NCI-H510A treated with DMSO at 0.1 percent for 48 hours (cell line): ENCODE results near the gene ZKSCAN3.
"Not testable (repeated sequence)": the region's sequence is repeated elsewhere in the genome, so short reads cannot be mapped to it uniquely, and the experiment has no call there.

Experiments
- DNase-seq: peaks from one replicate; lab custom pipeline; 2025; lab: John Stamatoyannopoulos, UW

ZKSCAN3 gene

DNA sequence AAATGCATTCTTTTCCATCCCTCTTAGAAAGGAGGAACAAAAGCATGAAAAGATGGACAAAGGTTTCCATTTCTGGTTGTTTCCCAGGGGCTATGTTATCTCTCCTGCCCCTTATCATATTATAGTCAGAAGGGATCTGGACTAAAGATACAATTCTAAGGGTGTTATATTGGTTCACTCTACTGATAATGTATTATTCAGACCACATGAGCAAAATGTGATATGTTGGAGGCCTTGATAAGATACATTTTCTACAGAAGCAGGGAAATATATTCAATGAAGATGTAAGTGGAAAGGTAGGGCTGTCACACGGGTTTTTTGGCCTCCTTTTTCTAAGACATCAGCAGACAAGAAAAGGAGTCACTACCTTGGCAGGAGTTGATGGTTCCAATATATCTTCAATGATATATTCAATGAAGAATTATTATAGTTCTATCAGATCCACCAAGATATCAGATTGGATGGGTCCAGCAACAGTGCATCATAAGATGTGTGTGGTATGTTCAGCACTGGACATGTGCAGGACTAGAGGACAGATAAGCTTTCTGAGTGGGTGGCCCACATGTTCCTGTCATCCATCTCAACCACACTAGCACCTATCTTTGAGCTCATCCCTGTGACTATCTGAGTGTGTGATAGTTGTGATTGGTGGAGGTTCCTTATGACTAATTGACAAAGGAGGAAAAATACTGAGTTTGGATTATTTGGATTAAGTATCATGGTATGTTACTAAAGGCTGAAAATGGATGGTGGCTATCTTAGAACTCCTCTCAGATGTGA, 5.7 kb upstream of the ZKSCAN3 start:
- DNase-seq: no peak

- no peak for DNase-seq
Measured at GRCh38 chr6:28345201-28345600, 4.5 kb upstream of the ZKSCAN3 start.

GRCh38 chr6:28347119-28347518, 2.6 kb upstream of the ZKSCAN3 start:
- no peak for DNase-seq

DNA sequence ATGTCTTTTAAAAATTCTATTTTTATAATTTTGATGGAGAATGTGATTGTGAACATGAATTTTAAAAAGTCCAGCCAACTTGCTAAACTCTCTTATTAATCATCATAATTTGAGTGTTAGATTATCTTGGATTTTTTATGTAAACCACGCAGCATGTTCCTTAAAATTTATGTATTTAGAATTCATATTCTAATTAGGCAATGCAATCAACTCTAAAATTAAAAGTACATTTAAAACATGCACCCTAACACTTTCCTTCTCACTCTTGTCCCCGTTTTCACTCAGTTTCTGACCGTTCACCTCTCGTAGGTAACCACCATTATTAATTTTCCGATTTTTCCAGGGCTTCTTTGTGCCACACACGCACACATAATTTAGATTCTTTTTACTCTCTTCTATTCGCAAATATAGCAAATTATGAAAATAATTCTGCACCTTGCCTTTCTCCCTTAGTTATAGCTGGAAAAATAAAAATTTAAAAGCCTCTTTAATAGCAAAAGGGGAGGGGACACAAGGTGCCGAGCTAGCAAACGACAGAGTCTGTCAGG, 329 bp upstream of the ZKSCAN3 start:
- DNase-seq: no peak

DNA sequence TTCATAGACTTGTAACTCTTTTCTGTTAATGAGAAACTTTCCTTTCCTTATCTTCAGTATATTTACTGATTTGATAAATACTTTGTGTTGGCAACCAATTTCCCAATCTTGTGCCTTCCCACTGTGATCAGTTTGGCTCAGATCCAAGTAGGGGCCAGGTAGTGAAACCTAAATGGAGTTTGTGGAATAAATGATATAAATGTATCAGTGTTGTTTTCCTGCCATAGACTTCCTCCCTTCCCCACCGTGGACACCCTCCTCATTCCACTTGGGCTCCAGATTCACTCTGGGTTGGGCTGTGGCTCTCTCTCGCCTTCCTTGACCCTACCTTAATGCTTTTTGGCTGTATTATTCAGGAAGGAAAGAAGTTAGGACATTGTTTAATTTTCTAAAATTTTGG, 1.3 kb downstream of the ZKSCAN3 start:
- peak; percentile 8 for DNase-seq

- DNase-seq: no peak
Measured at GRCh38 chr6:28351493-28351925, 1.8 kb downstream of the ZKSCAN3 start.

- no peak for DNase-seq
Measured at GRCh38 chr6:28353356-28353755, 3.6 kb downstream of the ZKSCAN3 start.

DNA sequence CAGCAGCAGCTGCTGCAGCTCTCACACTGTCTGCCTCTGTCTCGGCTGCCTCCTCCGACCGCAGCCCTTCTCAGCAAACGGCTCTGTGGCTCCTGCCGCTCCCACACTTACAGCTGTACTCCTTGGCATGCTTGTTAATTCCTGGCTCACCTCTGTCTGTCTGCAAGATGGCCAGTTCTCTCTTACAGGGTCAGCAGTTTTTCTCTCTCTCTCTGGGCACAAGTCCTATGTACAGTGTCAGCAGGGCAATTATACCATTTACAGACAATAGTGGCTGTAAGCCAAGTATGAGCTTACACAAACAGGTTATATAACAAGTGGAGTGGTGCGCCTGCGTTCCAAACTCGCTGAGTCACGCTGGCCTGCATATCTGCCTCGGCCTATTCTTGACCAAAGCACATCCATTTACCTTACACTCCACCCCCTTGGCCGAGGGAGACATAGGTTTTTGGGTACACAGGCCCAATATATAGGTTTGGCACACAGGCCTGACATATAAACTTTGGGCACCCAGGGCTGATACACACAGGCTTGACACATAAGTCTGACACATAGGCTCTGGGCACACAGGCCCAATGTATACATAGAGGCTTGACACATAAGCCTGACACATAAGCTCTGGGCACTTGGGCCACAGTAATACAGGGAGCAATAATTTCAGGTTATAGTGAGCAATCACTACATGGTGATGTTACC, 4.4 kb downstream of the ZKSCAN3 start:
- DNase-seq: peak; percentile 44

- no peak for DNase-seq
Measured at GRCh38 chr6:28354688-28355554, 5.2 kb downstream of the ZKSCAN3 start.

- DNase-seq: peak; percentile 90
Measured at GRCh38 chr6:28355743-28356665, 6.3 kb downstream of the ZKSCAN3 start.

DNA sequence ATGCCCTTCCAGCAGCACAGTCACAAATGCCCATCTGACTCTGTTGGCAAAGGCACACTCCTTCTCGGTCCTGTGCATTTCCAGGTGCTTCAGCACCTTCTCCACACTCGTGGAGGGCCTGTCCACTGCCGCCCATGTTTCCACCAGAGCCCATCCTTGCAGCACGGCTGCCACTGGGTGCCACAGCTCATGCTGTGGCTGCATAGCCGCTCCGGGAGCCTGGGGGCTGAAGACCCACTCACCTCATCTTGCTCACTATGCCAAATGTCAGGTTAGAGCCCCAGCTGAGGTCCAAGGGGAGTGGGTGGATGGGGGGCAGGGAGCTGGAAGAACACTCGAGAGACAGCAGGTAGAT, 6.9 kb downstream of the ZKSCAN3 start:
- DNase-seq: no peak

GRCh38 chr6:28357036-28357435, 7.3 kb downstream of the ZKSCAN3 start:
- no peak for DNase-seq

DNA sequence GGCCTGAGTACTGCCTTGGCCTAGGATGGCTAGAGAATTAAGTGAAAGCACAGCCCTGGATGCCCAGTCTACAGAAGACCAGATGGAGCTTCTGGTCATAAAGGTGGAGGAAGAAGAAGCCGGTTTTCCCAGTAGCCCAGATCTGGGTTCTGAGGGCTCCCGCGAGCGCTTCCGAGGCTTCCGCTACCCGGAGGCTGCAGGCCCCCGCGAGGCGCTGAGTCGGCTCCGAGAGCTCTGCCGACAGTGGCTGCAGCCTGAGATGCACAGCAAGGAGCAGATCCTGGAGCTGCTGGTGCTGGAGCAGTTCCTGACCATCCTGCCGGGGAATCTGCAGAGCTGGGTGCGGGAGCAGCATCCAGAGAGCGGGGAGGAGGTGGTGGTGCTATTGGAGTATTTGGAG, 9.8 kb downstream of the ZKSCAN3 start:
- not testable (repeated sequence) for DNase-seq

DNA sequence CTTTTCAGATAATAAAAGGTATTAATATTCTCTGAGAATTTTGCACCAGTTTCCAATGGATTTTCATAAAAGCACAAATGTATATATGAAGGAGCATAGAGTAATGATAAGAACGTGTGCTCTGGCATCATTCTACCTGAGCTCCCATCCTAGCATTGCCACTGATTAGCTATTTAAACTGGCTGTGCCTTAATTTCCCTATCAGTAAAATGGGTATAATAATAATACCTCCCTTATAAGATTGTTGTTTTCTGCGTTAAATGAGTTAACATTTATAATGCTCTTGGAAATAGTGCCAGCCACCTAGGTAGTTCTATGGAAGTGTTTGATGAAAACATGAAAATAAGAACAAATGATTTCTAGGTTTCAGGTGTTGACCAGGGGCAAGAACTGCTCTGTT, 11.2 kb downstream of the ZKSCAN3 start:
- no peak for DNase-seq

GRCh38 chr6:28365590-28365989, 15.8 kb downstream of the ZKSCAN3 start:
- DNase-seq: not testable (repeated sequence)

DNA sequence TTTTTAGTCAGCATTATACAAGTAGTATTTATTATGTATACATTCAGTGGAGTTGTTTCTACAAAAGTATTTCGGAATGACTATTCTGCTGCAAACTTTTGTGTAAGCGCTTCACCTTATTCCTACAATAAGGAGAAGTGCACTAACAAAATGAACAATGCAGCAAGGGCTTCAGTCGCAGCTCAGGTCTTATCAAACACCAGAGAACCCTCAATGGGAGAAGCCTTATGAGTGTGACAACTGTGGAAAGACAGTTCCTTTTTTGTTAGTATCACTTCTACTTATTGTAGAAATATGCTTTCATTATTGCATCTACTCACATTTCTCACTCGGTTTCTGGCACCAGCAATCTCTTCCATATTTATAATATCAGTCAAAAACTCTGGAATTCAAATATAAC, 18.8 kb downstream of the ZKSCAN3 start:
- no peak for DNase-seq

GRCh38 chr6:28369463-28369862, 19.7 kb downstream of the ZKSCAN3 start:
- DNase-seq: no peak

DNA sequence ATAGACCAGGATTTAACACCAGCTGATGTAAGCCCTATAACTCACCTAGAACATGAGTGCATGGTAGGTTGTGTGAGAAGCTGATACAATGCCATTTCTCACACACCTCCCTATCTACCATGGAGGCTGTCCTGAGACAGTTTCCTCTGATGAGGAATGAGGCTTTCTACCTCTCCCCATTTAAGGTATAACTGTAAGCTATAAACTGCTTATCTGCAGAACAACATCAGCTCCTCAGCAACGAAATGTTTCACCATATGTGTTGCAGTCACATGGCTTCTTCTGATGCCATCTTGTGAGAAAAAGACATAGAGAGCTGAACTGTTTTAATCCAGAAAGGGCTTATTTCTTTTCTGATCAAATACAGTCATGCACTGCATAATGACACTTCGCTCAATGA, 20.7 kb downstream of the ZKSCAN3 start:
- DNase-seq: no peak

DNA sequence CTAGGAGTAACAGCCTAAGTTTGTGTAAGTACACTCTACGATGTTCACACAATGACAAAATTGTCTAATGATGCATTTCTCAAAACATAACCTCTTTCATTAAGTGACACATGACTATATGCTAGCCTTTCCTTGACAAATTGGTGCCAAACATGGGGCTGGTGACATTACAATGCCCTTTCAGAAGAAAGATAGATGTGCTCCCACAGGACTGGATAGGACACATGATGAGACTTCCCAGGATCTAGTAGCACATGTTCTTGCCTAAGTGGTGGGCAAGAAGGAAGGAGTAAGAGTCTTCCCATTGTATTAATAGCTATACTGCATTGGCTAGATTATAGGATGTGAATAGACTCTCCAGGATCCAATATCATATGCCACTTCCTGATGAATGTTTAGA, 21.5 kb downstream of the ZKSCAN3 start:
- no peak for DNase-seq

GRCh38 chr6:28371706-28372451, 22.1 kb downstream of the ZKSCAN3 start:
- DNase-seq: no peak

- no peak for DNase-seq
Measured at GRCh38 chr6:28373925-28374324, 24.2 kb downstream of the ZKSCAN3 start.
